Vagina (tissue), 2 donors: ENCODE results near the gene SPATA6L. TPM values are rescaled to one million over a fixed set of nuclear protein-coding genes. Genes with fewer than 3 reads are reported as not detected.

Experiments used
- DNase-seq, 2 donors: peaks; one replicate each; pipeline ENCODE4 v3.0.0-alpha.2; 2017; ENCODE audit errors: extremely low spot score in 2 of 2
- H3K27ac ChIP-seq: fragments of 200-600 bp; sonication (generic); one replicate; pipeline ENCODE4 v1.5.1; 2019
- H3K27me3 ChIP-seq: fragments of 200-600 bp; sonication (generic); one replicate; pipeline ENCODE4 v1.5.1; 2019
- H3K36me3 ChIP-seq, 2 donors: fragments of 200-600 bp; sonication (generic); one replicate each; pipeline ENCODE4 v1.5.1; 2017 to 2019
- H3K4me1 ChIP-seq: fragments of 200-600 bp; sonication (generic); one replicate; pipeline ENCODE4 v1.5.1; 2019
- H3K4me3 ChIP-seq, 2 donors: fragments of 200-600 bp; sonication (generic); 1 replicate in 1 of 2; 2 replicates in 1 of 2; pipeline ENCODE4 v1.5.1; 2016 to 2019
- H3K9me3 ChIP-seq: fragments of 200-600 bp; sonication (generic); one replicate; pipeline ENCODE4 v1.5.1; 2019
- POLR2A ChIP-seq, 2 donors: fragments of 450-650 bp; IDR thresholded peaks; one replicate each; pipeline ENCODE4 v1.6.1; 2017; ENCODE audit warnings: antibody characterized with exemption in 2 of 2, mild to moderate bottlenecking in 2 of 2, moderate library complexity in 2 of 2
- POLR2AphosphoS5 ChIP-seq, 2 donors: sonication (generic); formaldehyde crosslinking; IDR thresholded peaks; one replicate each; pipeline ENCODE4 v1.9.0; 2017; ENCODE audit warnings: antibody characterized with exemption in 2 of 2, mild to moderate bottlenecking in 2 of 2, low read depth in 1 of 2; ENCODE audit not compliant: insufficient read depth in 1 of 2
- intact Hi-C: fragments of 100-400 bp; cut with DNase I; formaldehyde crosslinking; loops from one replicate; pipeline ENCODE4 v1.15.1; 2023
- total RNA-seq: library from RNA; depleted of rRNA; stranded (reverse); fragments of >200 nt; gene quantifications from one replicate; pipeline ENCODE4 v1.2.3, GENCODE V29; 2016
- TF ChIP-seq, protein P1 (sequence below), 3 experiments: fragments of 450-650 bp in 2 of 3; fragments of 200-600 bp in 1 of 3; sonication (generic) in 1 of 3; IDR thresholded peaks; one replicate each; pipeline ENCODE4 v1.5.1; 2017 to 2019; ENCODE audit warnings: antibody characterized with exemption in 3 of 3, mild to moderate bottlenecking in 2 of 3, moderate library complexity in 2 of 3

The SPATA6L gene
- total RNA-seq, 1 donor from 2014 or later, result 3.9 TPM

DNA sequence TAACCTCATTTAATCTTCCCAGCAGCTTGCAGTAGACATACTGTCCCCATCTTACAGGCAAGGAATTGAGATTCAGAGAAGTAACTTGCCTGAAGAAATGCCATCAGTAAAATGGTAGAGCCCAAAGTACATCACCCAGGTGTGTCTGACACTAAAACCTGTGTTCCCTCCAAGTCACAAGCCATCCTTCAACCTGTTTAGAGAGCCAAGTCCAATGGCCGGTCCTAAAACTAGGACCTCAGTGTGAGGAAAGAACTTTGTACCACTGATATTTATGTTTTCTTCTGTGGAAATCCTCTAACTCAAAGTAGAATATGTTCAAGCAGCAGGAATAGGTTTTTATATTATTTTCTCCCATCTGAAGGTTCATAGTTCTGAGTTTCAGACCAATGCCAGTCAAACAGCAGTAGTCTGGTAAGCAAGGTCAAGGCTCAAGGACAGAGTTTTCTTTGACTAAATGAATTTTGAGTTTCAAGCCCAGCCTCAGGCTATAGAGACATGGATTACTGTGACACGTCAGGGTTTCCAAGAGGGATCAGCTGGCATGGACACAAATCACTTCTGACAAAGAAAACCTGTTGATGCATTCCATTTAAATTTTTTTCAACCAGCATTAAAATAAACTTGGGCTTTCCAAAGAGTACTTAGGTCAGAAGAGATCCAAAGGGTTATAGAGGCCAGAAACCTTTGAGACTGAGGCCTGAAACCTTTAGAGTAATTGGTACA lies 85.1 kb downstream of the SPATA6L start:
- H3K4me1 ChIP-seq, result no peaks in the 10 kb centered on the region
- H3K36me3 ChIP-seq, result no peaks in the 10 kb centered on the region
- TF ChIP-seq, protein P1, sequence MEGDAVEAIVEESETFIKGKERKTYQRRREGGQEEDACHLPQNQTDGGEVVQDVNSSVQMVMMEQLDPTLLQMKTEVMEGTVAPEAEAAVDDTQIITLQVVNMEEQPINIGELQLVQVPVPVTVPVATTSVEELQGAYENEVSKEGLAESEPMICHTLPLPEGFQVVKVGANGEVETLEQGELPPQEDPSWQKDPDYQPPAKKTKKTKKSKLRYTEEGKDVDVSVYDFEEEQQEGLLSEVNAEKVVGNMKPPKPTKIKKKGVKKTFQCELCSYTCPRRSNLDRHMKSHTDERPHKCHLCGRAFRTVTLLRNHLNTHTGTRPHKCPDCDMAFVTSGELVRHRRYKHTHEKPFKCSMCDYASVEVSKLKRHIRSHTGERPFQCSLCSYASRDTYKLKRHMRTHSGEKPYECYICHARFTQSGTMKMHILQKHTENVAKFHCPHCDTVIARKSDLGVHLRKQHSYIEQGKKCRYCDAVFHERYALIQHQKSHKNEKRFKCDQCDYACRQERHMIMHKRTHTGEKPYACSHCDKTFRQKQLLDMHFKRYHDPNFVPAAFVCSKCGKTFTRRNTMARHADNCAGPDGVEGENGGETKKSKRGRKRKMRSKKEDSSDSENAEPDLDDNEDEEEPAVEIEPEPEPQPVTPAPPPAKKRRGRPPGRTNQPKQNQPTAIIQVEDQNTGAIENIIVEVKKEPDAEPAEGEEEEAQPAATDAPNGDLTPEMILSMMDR (IDR thresholded peaks at IDR 0.05), result no peak
- TF ChIP-seq POLR2AphosphoS5 (IDR thresholded peaks at IDR 0.05; ENCODE audit: insufficient read depth in 1 of 2, low read depth in 1 of 2) (no peak), POLR2A (IDR thresholded peaks at IDR 0.05) (no peak)
- H3K27me3 ChIP-seq, result no peaks in the 10 kb centered on the region
- no peak overlapping the region for H3K27ac ChIP-seq
- H3K9me3 ChIP-seq, result no peaks in the 10 kb centered on the region
- intact Hi-C loops, result no loop called here
- no peak for DNase-seq
- no peak overlapping the region for H3K4me3 ChIP-seq

DNA sequence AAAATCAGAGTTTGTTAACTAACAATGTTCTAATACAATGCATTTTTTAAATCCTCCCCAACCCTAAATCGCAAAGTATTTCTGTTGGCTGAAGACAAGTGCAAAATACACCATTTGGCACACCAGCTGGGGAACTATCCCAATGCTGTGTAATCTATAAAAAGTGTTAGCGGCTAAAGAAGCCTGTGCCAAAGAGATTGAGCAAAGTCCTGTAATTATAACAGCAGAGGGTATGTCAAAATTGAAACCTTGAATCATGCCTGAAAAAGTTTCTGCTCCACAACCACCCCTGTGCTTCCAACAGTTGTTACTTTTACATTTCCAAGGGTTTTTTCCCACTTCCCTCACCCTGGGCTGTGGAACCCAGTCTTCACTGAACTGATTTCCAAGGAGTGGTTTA lies 87.3 kb downstream of the SPATA6L start:
- H3K4me1 ChIP-seq, result no peaks in the 10 kb centered on the region
- H3K27ac ChIP-seq, result no peak overlapping the region
- H3K27me3 ChIP-seq, result no peaks in the 10 kb centered on the region
- no peaks in the 10 kb centered on the region for H3K36me3 ChIP-seq
- H3K4me3 ChIP-seq, result no peak overlapping the region
- intact Hi-C loops, result no loop called here
- no peak for DNase-seq
- no peaks in the 10 kb centered on the region for H3K9me3 ChIP-seq
- TF ChIP-seq, protein P1 (IDR thresholded peaks at IDR 0.05), result no peak
- no peak for TF ChIP-seq POLR2A (IDR thresholded peaks at IDR 0.05)
- no peak for TF ChIP-seq POLR2AphosphoS5 (IDR thresholded peaks at IDR 0.05; ENCODE audit: insufficient read depth in 1 of 2, low read depth in 1 of 2)

DNA sequence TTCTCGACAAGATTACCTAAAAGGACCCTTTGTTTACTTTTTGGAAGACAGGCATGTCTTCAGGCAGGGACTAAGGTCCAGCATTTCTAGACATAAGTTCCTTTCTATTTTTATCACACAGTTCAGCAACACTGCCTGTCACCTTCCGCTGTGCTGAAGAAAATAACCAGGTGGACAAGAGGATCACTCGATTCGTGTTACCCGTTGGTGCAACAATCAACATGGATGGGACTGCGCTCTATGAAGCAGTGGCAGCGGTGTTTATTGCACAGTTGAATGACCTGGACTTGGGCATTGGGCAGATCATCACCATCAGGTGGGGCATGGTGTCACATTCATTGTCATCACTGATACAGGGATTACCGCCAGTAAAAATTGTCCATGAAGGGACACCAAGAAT lies 89.8 kb downstream of the SPATA6L start:
- no peaks in the 10 kb centered on the region for H3K36me3 ChIP-seq
- no peak overlapping the region for H3K4me3 ChIP-seq
- intact Hi-C loops, result no loop called here
- no peak for DNase-seq
- H3K9me3 ChIP-seq, result no peaks in the 10 kb centered on the region
- no peak for TF ChIP-seq POLR2A (IDR thresholded peaks at IDR 0.05)
- TF ChIP-seq POLR2AphosphoS5 (IDR thresholded peaks at IDR 0.05; ENCODE audit: insufficient read depth in 1 of 2, low read depth in 1 of 2), result no peak
- TF ChIP-seq, protein P1 (IDR thresholded peaks at IDR 0.05), result no peak
- H3K27me3 ChIP-seq, result no peaks in the 10 kb centered on the region
- no peaks in the 10 kb centered on the region for H3K4me1 ChIP-seq
- no peak overlapping the region for H3K27ac ChIP-seq

DNA sequence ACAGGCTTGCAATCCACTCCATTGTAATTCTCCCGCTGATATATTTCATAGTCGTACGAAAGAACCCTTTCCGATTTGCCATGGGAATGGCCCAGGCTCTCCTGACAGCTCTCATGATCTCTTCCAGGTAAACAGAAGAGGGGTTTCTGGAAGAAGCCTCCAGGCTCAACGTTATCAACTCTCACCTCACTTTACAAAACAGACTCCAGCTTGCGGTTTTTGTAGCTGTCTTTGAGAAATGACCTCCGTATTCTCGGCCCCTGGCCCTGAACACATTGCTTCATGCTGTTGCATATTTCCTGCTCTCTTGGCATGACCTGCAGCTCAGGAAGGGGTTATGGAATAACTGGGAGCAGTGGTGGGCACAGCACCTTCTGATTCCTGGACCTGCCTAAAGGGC lies 90.3 kb downstream of the SPATA6L start:
- intact Hi-C loops, result no loop called here
- Histone ChIP-seq H3K27ac (no peak overlapping the region), H3K4me3 (no peak overlapping the region), H3K27me3 (no peaks in the 10 kb centered on the region), H3K4me1 (no peaks in the 10 kb centered on the region), H3K9me3 (no peaks in the 10 kb centered on the region), H3K36me3 (no peaks in the 10 kb centered on the region)
- no peak for TF ChIP-seq POLR2A (IDR thresholded peaks at IDR 0.05)
- TF ChIP-seq, protein P1 (IDR thresholded peaks at IDR 0.05), result no peak
- TF ChIP-seq POLR2AphosphoS5 (IDR thresholded peaks at IDR 0.05; ENCODE audit: insufficient read depth in 1 of 2, low read depth in 1 of 2), result no peak
- no peak for DNase-seq

DNA sequence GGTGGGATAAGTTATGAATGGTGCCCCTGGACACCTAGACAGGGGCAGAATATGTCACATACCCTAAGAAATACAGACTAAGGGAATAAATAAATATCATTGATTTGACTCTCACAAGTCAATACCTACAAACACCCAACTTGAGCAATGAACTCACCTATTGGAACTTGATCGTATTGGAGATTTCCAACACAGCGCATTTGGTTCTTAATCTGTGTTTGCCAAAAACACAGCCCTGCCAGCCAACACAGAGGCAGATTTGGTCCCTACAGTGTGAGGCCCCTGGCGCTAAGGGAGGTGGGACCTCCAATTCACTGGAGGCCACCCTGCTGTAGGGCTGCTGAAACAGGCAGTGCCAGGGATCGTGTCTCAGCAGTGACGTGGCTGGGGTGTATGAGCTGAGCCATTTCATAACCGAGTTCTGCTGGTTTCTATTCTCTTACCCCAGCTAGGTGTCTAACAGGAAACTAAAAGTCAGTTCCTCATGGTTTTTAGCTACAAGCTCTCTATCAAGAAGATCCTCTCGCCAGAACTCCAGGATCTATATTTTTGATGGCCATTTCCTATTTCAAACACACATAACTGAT lies 91.5 kb downstream of the SPATA6L start:
- Histone ChIP-seq H3K4me3 (no peak overlapping the region), H3K27me3 (no peaks in the 10 kb centered on the region), H3K36me3 (no peaks in the 10 kb centered on the region), H3K27ac (no peak overlapping the region), H3K4me1 (no peaks in the 10 kb centered on the region), H3K9me3 (no peaks in the 10 kb centered on the region)
- no peak for TF ChIP-seq POLR2AphosphoS5 (IDR thresholded peaks at IDR 0.05; ENCODE audit: insufficient read depth in 1 of 2, low read depth in 1 of 2)
- no peak for DNase-seq
- intact Hi-C loops, result no loop called here
